HPDE6-E6E7 (cell line): Measurements from ENCODE around the gene FOXE1.

Source experiments
- DNase-seq: peaks from one replicate; pipeline ENCODE4 v3.0.0; 2011; ENCODE audit warnings: missing footprints; ENCODE audit errors: extremely low spot score

FOXE1 gene

GRCh38 chr9:97848480-97849237 is 4.4 kb upstream of the FOXE1 start:
- no peak for DNase-seq

- DNase-seq, result no peak
These were observed 3.0 kb upstream of the FOXE1 start for GRCh38 chr9:97849980-97850379.

- no peak for DNase-seq
These were observed 2.1 kb upstream of the FOXE1 start for GRCh38 chr9:97850746-97851445.

GRCh38 chr9:97851446-97851883 is 1.6 kb upstream of the FOXE1 start:
- no peak for DNase-seq

- no peak for DNase-seq
These were observed 1.0 kb upstream of the FOXE1 start for GRCh38 chr9:97852001-97852398.

- no peak for DNase-seq
These were observed 499 bp upstream of the FOXE1 start for GRCh38 chr9:97852399-97853055.

GRCh38 chr9:97853844-97854695 is 1.0 kb downstream of the FOXE1 start:
- DNase-seq, result no peak

- DNase-seq, result no peak
These were observed 1.9 kb downstream of the FOXE1 start for GRCh38 chr9:97854696-97855485.

GRCh38 chr9:97855486-97855875 is 2.5 kb downstream of the FOXE1 start:
- DNase-seq, result no peak

- DNase-seq, result no peak
These were observed 2.9 kb downstream of the FOXE1 start for GRCh38 chr9:97855899-97856298.

GRCh38 chr9:97856857-97857605 is 4.0 kb downstream of the FOXE1 start:
- DNase-seq, result no peak

GRCh38 chr9:97857606-97858392 is 4.8 kb downstream of the FOXE1 start:
- no peak for DNase-seq

- no peak for DNase-seq
These were observed 5.3 kb downstream of the FOXE1 start for GRCh38 chr9:97858393-97858713.

GRCh38 chr9:97858826-97859225 is 5.8 kb downstream of the FOXE1 start:
- DNase-seq, result no peak

GRCh38 chr9:97859346-97859745 is 6.3 kb downstream of the FOXE1 start:
- no peak for DNase-seq

- no peak for DNase-seq
These were observed 7.6 kb downstream of the FOXE1 start for GRCh38 chr9:97860451-97861147.

GRCh38 chr9:97861148-97861475 is 8.1 kb downstream of the FOXE1 start:
- DNase-seq, result no peak

GRCh38 chr9:97863314-97863713 is 10.3 kb downstream of the FOXE1 start:
- DNase-seq, result no peak

- DNase-seq, result no peak
These were observed 11.4 kb downstream of the FOXE1 start for GRCh38 chr9:97864396-97864795.
